HL-60 (cell line): ENCODE data around the gene ADAMTS12.

ENCODE experiments used
- DNase-seq, 2 experiments: peaks; one replicate each; pipeline ENCODE4 v3.0.0-alpha.2; 2010 to 2020; ENCODE audit warnings: low read depth in 1 of 2, low spot score in 1 of 2
- H3K27ac ChIP-seq: fragments of 250-450 bp; sonication (Bioruptor Pico); replicated peaks from 2 replicates; pipeline ENCODE4 v1.5.1; 2020; ENCODE audit warnings: mild to moderate bottlenecking, moderate library complexity
- H3K27me3 ChIP-seq: fragments of 250-450 bp; sonication (Bioruptor Pico); 2 replicates; pipeline ENCODE4 v1.5.1; 2021; ENCODE audit warnings: mild to moderate bottlenecking, moderate library complexity; ENCODE audit not compliant: insufficient read depth, poor library complexity, severe bottlenecking
- H3K4me3 ChIP-seq: replicated peaks from 2 replicates; pipeline ENCODE4 v1.5.1; 2011; ENCODE audit warnings: mild to moderate bottlenecking, control low read depth, low read length; ENCODE audit not compliant: insufficient read depth
- CTCF ChIP-seq: IDR thresholded peaks from one replicate; pipeline ENCODE4 v1.5.1; 2011; ENCODE audit warnings: low read length, control low read depth, inconsistent platforms; ENCODE audit not compliant: insufficient read depth
- GABPA ChIP-seq: IDR thresholded peaks from 2 replicates; pipeline ENCODE4 v1.6.1; 2012; ENCODE audit warnings: low read depth
- POLR2AphosphoS5 ChIP-seq: IDR thresholded peaks from 2 replicates; pipeline ENCODE4 v1.6.1; 2012; ENCODE audit warnings: low read depth
- REST ChIP-seq: IDR thresholded peaks from 2 replicates; pipeline ENCODE4 v1.6.1; 2012; ENCODE audit warnings: low read depth; ENCODE audit not compliant: insufficient replicate concordance
- SPI1 ChIP-seq: IDR thresholded peaks from 2 replicates; pipeline ENCODE4 v1.6.1; 2012; ENCODE audit warnings: low read depth, mild to moderate bottlenecking, borderline replicate concordance

Gene ADAMTS12

GRCh38 chr5:33558489-33558888 is 333.3 kb downstream of the ADAMTS12 start:
- DNase-seq, result no peak
- Histone ChIP-seq H3K27ac (no peak overlapping the region), H3K4me3 (no peak overlapping the region), H3K27me3 (no peaks in the 10 kb centered on the region)
- no peak for TF ChIP-seq REST
- no peak for TF ChIP-seq POLR2AphosphoS5
- TF ChIP-seq GABPA, result no peak
- no peak for TF ChIP-seq CTCF
- TF ChIP-seq SPI1, result no peak

GRCh38 chr5:33557605-33558004 is 334.2 kb downstream of the ADAMTS12 start:
- Histone ChIP-seq H3K4me3 (no peak overlapping the region), H3K27ac (no peak overlapping the region), H3K27me3 (no peaks in the 10 kb centered on the region)
- TF ChIP-seq CTCF, result no peak
- no peak for TF ChIP-seq REST
- TF ChIP-seq GABPA, result no peak
- TF ChIP-seq SPI1, result no peak
- TF ChIP-seq POLR2AphosphoS5, result no peak
- DNase-seq, result no peak

- DNase-seq, result no peak
- Histone ChIP-seq H3K4me3 (no peak overlapping the region), H3K27ac (no peak overlapping the region), H3K27me3 (no peaks in the 10 kb centered on the region)
- TF ChIP-seq GABPA, result no peak
- TF ChIP-seq REST, result no peak
- no peak for TF ChIP-seq POLR2AphosphoS5
- TF ChIP-seq CTCF, result no peak
- TF ChIP-seq SPI1, result no peak
These were observed 335.2 kb downstream of the ADAMTS12 start for GRCh38 chr5:33556330-33557328.
